ENCODE data around the gene HEXIM2. TPM values are rescaled to one million over a fixed set of nuclear protein-coding genes. Genes with fewer than 3 reads are reported as not detected.

Gene HEXIM2
- total and polyA plus RNA-seq, 2 of the 4 experiments (the other 2 are of a cell fraction), result 4.5 to 6.1 TPM

- in situ Hi-C loops (cut with MboI; ENCODE audit: low sequenced_read_pairs), result no loop called here
- dilution Hi-C loops (cut with HindIII; ENCODE audit: low sequenced_read_pairs, unreplicated experiment), result no loop called here
- POLR2A ChIA-PET (ENCODE audit: unreplicated experiment), result no interaction called here
Measured at GRCh38 chr17:45177563-45177962, 15.9 kb downstream of the HEXIM2 start.

More at GRCh38 chr17:45177563-45177962, 15.9 kb downstream of the HEXIM2 start:
- ATAC-seq (ENCODE audit: low read depth), result no peak
- Histone ChIP-seq H2BK15ac (ENCODE audit: low read depth, low read length) (no peak overlapping the region), H4K5ac (ENCODE audit: low read depth, low read length) (no peak overlapping the region), H3K14ac (replicated peaks; ENCODE audit: low read depth, low read length) (no peak overlapping the region), H2BK5ac (ENCODE audit: low read depth, low read length, poor library complexity, severe bottlenecking) (no peak overlapping the region), H3K4me3 (ENCODE audit: insufficient read depth, low read depth, low read length) (no peak overlapping the region), H3K23ac (ENCODE audit: low read depth, low read length) (no peak overlapping the region), H3K79me1 (ENCODE audit: low read depth in 1 of 2, low read length in 2 of 2) (peaks cover 0 to 5% of the 10 kb centered on the region in 2 experiments; a peak in 1 of 4 replicates), H2AFZ (replicated peaks; ENCODE audit: low read length, poor library complexity) (no peak overlapping the region), H3K36me3 (ENCODE audit: control insufficient read depth, insufficient read depth, low read length) (no peaks in the 10 kb centered on the region), H2AK9ac (replicated peaks; ENCODE audit: low read depth, low read length, poor library complexity) (no peak overlapping the region), H4K91ac (ENCODE audit: insufficient read depth, low read depth, low read length) (no peak overlapping the region), H4K8ac (ENCODE audit: low read depth in 2 of 2, low read length in 2 of 2) (no peak overlapping the region), H3K27ac (ENCODE audit: insufficient read depth, low read length) (no peak overlapping the region), H3K9me1 (ENCODE audit: insufficient read depth, low read length) (peaks cover 11% of the 10 kb centered on the region), H3K9me3 (ENCODE audit: control insufficient read depth, insufficient read depth, low read length) (no peaks in the 10 kb centered on the region), H4K20me1 (ENCODE audit: insufficient read depth, low read length) (no peaks in the 10 kb centered on the region), H3K9ac (ENCODE audit: low read depth, low read length) (no peak overlapping the region), H3K4me1 (ENCODE audit: control insufficient read depth, insufficient read depth, low read length) (peaks cover 10% of the 10 kb centered on the region), H3K56ac (ENCODE audit: extremely low read depth, insufficient read depth, low read length) (no peak overlapping the region), H3K4me2 (ENCODE audit: low read depth, low read length) (no peak overlapping the region), H3K18ac (ENCODE audit: low read depth, low read length) (no peak overlapping the region), H2BK120ac (ENCODE audit: low read depth, low read length) (no peak overlapping the region), H2AK5ac (ENCODE audit: low read depth, low read length) (no peak overlapping the region), H2BK20ac (ENCODE audit: low read depth, low read length) (no peak overlapping the region), H3K27me3 (ENCODE audit: control insufficient read depth, insufficient read depth, low read length) (no peaks in the 10 kb centered on the region), H3K4ac (ENCODE audit: low read depth, low read length) (no peak overlapping the region)
- CTCF ChIA-PET, result interaction anchor here (3.4 kb wide), 1 partner anchor 20 kb away, joined by 10 read pairs; no protein-coding TSS in a partner anchor
- DNase-seq, result no peak
- no TSS peak for BruUV-seq (replicated peaks)
- no peak for TF ChIP-seq CTCF (conservative IDR thresholded peaks at IDR 0.05; ENCODE audit: low read depth, low read length)
- no peak for TF ChIP-seq RAD21 (IDR thresholded peaks at IDR 0.05; ENCODE audit: low read length)
- TF ChIP-seq USF2 (IDR thresholded peaks at IDR 0.05; ENCODE audit: low read depth, low read length), result no peak
- no peak for TF ChIP-seq CEBPB (IDR thresholded peaks at IDR 0.05; ENCODE audit: low read depth, low read length)
- no peak for TF ChIP-seq SMC3 (IDR thresholded peaks at IDR 0.05; ENCODE audit: low read depth, low read length)
- no peak for TF ChIP-seq NFE2L2 (IDR thresholded peaks at IDR 0.05; ENCODE audit: low read depth, low read length)
- no peak for TF ChIP-seq RFX5 (IDR thresholded peaks at IDR 0.05; ENCODE audit: low read depth, low read length)
- TF ChIP-seq MAFK (IDR thresholded peaks at IDR 0.05; ENCODE audit: low read depth, low read length), result no peak
- no peak for TF ChIP-seq MAZ (IDR thresholded peaks at IDR 0.05; ENCODE audit: borderline replicate concordance, low read depth, low read length)
- TF ChIP-seq POLR2A (IDR thresholded peaks at IDR 0.05; ENCODE audit: low read depth, low read length), result no peak
- no peak for TF ChIP-seq FOS (IDR thresholded peaks at IDR 0.05; ENCODE audit: low read depth, low read length)
- no peak for TF ChIP-seq RCOR1 (IDR thresholded peaks at IDR 0.05; ENCODE audit: insufficient replicate concordance, low read length)
- TF ChIP-seq CHD1 (IDR thresholded peaks at IDR 0.05; ENCODE audit: low read depth, low read length), result no peak
- intact Hi-C loops (cut with micrococcal nuclease), result no loop called here
- WGBS, 2 experiments (ENCODE audit: extremely low coverage in 2 of 2, insufficient read length in 1 of 2), result 71% methylated on average over 2 of the region's 7 CpGs; no CpG with 5 or more reads in 1 of the 2 experiments

All from IMR-90 (cell line).